OCI-M2 (cell line): ENCODE data around the gene IPCEF1.

Experiments
- DNase-seq: peaks from one replicate; lab custom pipeline; 2025; ENCODE audit not compliant: unreplicated experiment; lab: John Stamatoyannopoulos, UW

Gene IPCEF1

DNA sequence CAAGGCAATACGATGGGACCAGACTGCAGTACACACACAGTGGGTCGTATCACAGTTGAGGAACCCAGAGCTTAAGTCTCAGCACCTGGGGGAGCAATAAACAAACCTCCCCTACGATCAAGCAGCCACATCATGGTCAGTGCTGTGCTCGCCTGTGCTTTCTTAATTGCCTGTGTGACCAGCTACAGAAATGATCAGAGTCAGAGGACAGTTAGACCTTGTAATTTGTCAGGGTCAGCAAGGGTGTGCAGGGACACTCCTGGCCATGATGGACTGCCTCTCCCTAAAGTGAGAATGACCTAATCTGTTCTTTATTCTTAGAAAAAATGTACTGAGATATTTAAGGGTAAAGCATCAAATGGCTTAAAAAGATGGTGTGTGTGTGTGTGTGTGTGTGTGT lies 239.1 kb downstream of the IPCEF1 start:
- no peak for DNase-seq

DNA sequence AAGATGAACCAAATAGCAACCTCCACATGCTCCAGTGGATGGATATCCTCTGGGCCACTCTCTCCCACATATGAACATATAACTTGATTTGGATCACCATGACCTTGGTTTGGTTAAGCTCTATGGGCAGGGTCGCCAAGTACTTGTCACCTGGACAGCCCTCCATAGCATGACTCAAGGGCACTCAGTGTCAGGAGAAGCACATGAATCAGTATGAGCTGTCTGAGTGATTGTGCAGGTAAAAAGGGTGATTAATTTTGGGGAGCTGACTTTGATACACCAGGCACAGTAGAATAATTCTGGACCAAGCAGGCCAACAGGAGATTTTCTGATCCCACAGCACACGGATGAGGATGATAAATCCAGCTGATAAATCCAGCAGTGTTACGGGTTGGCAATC lies 243.2 kb downstream of the IPCEF1 start:
- DNase-seq, result no peak

DNA sequence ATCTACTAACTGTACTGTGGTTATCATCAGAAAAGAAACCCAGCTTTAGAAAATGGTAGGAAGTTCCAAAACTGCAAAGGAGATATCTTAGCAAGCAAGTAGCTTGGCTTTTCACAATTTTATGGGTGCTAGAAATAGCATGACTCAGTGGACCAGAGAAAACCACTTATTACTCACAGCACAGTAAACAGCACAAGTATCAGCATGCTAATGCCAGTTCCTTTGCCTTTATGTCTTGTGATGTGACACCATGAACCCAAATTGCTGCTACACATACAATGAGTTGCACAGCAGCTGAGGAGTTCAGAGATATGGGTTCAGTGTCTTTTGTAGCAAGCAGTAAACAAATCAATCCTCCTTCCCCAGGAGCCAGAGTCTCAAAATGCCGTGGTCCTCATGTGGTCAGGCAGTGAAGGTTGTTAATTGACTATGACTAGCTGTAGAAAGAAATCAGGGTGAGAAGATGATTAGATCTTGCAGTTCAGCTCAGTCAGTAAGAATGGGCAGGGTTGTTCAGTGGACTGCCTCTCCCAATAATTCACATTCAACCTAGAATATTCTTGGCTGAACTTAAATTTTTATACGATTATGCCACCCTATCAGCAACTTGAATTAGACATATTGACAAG lies 244.3 kb downstream of the IPCEF1 start:
- DNase-seq, result no peak

DNA sequence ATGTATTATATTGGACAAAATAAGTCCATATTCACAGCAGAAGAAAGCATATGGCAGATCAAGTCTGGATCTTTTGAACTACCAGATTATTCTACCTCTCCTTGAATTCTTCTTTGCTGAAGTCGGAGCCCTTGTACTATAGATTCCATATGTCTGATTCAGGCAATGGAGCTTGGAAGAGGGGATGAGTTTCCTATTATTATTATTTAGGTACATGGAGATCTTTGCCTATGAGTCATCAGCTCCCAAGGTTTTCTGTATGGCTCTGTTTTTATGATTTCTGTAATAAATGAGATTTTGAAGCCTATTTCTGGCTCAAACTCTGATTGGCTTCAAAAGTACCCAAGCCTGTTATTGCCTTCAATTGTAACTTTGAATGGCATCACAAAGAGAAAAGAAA lies 245.6 kb downstream of the IPCEF1 start:
- no peak for DNase-seq

DNA sequence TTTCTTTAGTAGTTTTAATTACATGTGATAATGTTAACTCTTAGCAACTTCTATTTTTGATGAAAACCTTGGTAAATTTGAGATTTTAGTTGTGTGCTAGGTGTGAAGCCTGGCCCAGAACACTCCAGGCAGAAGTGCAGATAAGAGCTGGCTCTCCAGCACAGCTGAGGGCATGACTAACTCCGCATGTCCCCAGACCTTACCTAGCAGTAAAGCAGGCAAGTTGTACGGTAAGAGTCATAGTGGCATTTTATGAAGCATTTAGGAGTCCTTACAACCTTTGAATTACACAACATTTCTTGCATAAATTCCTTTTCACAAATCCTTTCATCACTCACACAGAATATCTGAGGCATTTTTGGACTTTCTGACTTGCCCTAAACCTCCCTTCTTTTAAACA lies 250.4 kb downstream of the IPCEF1 start:
- DNase-seq, result no peak
